Activated CD8-positive, alpha-beta memory T cell treated with anti-CD3 and anti-CD28 coated beads for 4 hours (primary cell): Measurements from ENCODE around the gene CGN.
"Not testable (repeated sequence)": the region's sequence is repeated elsewhere in the genome, so short reads cannot be mapped to it uniquely, and the experiment has no call there.

Source experiments
- DNase-seq, 2 donors: peaks; one replicate each; pipeline ENCODE4 v3.0.0-alpha.2; 2020; ENCODE audit warnings: low read depth in 2 of 2

CGN gene

GRCh38 chr1:151522427-151522826 lies 11.2 kb downstream of the CGN start:
- DNase-seq: not testable (repeated sequence)

DNA sequence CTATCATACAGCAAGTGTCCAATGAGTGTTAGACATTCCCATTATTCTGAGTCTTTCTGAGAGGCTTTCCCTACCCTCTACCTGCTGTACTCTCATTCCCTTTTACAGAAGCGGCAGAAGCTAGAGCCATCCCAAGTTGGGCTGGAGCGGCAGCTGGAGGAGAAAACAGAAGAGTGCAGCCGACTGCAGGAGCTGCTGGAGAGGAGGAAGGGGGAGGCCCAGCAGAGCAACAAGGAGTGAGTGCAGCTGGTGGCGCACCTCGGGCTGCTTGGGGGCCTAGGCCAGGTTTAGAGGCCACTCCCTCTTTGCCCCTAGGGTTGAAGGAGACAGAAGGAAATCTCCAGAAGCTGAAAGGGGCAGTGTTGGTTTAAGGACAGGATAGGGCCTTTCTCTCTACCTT lies 12.1 kb downstream of the CGN start:
- no peak for DNase-seq

DNA sequence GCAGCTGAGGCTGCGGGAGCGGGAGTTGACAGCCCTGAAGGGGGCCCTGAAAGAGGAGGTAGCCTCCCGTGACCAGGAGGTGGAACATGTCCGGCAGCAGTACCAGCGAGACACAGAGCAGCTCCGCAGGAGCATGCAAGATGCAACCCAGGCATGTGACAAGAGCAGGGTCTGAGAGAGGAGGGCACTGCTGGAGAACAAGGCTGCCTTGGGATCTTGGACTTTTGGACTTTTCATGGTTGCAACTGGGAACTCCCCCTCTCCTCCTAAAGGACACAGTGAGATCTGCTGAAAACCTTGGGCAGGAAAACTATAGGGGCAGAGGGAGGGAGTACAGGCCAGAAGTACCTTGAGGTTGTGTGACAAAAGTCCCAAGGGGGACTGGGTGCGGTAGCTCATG lies 13.5 kb downstream of the CGN start:
- no peak for DNase-seq

DNA sequence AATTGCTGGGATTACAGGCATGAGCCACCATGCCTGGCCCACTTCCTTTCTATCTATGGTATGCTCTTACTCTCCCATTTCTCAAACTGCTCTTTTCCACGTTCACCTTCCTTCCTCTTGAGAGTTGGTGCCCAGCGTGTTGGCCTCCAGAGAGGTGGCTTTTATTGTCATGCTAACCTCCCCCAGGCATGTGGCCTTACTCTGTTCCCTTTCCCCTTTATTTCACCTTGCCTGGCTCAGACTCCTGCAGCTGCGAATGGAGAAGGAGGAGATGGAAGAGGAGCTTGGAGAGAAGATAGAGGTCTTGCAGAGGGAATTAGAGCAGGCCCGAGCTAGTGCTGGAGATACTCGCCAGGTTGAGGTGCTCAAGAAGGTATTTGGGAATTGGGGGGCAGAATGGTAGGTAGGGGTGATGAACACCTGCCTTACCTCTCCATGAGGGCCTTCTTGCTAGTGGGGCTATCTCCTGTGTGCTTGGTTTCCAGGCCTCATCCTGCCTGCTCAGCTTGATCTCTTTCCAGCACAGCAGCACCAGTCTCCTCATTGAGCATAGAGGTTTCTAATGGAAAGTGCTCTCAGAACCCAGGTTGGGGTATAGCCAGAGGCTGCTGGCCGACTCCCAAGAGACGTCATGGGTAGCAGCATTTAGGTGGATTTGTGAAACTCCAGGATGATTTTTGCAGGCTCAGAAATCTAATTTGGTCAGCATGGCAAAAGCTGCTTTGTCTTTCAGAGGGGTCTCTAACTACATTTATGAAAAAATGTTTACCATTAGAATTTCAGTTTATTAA lies 15.7 kb downstream of the CGN start:
- DNase-seq: no peak

DNA sequence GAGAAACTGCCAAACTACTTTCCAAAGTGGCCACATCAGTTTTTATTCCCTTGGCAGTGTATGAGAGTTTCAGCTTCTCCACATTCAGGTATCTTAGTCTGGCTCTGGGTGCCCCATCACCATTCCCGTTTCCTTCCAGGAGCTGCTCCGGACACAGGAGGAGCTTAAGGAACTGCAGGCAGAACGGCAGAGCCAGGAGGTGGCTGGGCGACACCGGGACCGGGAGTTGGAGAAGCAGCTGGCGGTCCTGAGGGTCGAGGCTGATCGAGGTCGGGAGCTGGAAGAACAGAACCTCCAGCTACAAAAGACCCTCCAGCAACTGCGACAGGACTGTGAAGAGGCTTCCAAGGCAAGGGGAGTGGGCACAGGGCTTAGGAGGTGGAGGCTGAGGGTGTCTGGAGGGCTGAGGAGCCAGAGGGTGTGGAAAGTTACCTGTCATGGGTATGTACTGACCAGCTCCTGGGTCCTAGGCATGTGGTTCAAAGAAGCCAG lies 18.1 kb downstream of the CGN start:
- no peak for DNase-seq

DNA sequence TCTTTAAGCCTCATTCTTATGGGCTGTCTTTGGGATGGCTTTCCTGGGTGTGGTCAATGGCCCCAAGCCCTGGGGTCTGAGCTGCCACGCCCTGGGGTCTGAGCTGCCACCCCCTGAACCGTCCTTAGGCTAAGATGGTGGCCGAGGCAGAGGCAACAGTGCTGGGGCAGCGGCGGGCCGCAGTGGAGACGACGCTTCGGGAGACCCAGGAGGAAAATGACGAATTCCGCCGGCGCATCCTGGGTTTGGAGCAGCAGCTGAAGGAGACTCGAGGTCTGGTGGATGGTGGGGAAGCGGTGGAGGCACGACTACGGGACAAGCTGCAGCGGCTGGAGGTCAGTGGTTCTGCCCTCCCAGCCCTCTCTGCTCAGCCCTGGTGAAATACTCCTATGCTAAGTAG lies 18.6 kb downstream of the CGN start:
- DNase-seq: no peak

GRCh38 chr1:151530461-151530860 lies 19.3 kb downstream of the CGN start:
- DNase-seq: no peak

GRCh38 chr1:151533870-151534269 lies 22.7 kb downstream of the CGN start:
- no peak for DNase-seq

GRCh38 chr1:151534662-151535278 lies 23.6 kb downstream of the CGN start:
- peak; percentile 44 to 52 for DNase-seq

DNA sequence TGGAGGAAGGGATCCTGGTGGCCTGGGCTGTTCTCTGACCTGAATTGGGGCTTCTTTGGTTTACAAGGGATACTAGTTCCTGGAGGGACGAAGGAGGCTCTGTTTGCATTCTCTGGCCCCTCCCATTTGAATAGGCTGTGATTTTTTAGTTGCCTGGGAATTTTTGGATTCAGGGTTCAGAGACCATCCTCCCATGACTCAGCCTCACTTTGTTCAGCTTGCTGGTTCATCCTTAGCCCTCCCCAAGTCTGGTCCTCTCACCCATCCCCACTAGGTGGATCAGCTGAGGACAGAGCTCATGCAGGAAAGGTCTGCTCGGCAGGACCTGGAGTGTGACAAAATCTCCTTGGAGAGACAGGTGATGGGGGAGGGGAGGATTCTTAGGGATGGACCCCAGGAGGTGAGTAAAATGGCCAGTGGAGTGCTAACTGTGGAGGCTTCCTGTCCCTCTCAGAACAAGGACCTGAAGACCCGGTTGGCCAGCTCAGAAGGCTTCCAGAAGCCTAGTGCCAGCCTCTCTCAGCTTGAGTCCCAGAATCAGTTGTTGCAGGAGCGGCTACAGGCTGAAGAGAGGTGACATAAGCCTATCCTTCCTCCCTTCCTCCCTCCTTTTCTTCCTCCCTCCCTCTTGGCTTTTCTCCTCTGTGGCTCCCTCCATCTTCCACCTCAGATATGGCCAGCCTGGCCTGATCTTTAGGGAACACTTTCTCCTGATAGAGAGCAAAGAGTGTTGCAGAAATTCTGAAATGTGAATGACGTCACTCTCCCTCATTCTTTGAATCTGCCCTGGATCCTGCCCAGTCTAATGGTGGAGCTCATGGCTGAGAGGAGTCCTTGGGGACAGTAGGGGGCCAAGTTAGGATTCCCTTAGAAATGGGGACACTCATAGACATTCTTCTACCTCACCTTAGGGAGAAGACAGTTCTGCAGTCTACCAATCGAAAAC lies 24.4 kb downstream of the CGN start:
- no peak for DNase-seq

- DNase-seq: no peak
Measured at GRCh38 chr1:151536499-151536898, 25.3 kb downstream of the CGN start.

- DNase-seq: no peak
Measured at GRCh38 chr1:151537112-151537511, 25.9 kb downstream of the CGN start.

DNA sequence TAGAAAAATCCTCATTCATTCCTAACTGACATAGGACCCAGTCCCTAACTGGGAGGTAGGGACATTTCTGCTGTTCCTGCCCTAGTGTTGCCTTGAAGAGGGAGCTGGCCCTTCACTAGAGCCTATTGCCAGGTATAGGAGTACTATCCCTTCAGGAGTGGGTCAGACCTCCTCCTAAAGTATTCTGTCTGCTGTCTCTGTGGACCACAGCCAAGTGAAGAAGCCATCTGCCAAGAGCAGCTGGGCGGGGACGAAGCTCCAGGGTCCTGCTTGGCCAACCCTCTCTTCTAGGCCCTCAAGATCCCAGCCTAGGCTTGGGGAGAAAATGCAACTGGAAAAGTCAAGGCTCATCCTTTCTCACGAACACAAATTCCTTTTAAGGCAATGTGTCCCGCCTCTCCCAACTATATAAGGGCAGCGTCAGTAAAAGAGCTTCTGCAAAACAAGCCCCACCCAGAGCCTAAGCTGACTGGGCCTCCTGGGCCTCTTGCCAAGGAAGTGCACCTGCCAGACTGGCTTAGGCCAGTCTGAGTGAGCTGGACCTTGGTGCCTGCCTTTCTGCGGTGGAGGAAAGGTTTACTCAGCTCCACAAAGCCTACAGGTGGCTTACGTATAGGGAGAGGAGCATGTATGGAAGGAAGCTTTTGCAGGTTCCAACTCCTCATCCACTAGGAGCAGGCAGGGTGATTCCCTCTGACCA lies 28.3 kb downstream of the CGN start:
- DNase-seq: no peak

GRCh38 chr1:151540021-151540981 lies 29.1 kb downstream of the CGN start, which contains the start of gene TUFT1:
TUFT1 (plus strand) TSS chr1:151540309; CDS start chr1:151540367, 58 bp downstream.
- peak; percentile 86 for DNase-seq

GRCh38 chr1:151540982-151541377 lies 29.8 kb downstream of the CGN start:
- DNase-seq: no peak

- DNase-seq: no peak
Measured at GRCh38 chr1:151541752-151542151, 30.6 kb downstream of the CGN start.

DNA sequence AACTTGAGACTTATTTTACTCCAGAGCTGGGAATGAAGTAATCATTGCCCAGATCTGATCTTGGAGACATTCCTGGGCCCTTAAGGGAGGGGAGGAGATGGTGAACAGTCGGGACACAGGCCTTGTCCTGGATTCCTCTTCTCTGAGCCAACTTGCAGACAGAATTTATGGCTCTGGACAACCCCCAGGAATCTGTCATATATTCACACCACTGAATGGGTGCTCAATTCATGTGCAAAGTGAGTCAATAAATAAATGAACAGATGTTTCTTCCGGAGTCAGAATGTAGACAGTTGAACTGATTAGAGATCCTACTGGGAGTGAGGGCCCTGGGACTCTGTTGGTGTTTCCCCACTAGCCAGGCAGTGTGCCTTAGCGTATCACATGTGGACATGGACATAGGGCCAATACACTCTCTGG lies 31.5 kb downstream of the CGN start:
- DNase-seq: no peak

DNA sequence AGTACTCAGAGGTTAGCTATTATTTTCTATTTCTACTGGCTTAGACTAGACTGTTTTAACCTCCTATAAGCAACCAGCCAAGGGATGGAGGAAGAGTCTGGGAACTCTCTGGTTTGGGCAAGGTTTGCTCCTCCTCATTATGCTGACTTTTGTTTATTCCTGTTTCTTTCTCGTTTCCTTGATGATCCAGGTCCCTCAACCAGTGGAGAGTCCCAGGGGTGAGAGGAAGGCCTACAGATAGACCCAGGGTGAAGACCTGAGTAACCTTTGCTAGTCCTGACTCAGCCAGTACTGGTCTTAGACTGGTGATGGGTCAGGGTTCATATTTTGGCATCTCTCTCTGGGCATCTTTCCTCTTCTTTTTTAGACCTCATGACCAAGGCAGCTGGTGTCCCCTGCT lies 34.4 kb downstream of the CGN start:
- DNase-seq: no peak

- DNase-seq: no peak
Measured at GRCh38 chr1:151546011-151546925, 35.1 kb downstream of the CGN start.
